HL-60 (cell line): ENCODE measurements around the gene EIF4G3.

Experiments
- POLR2AphosphoS5 ChIP-seq: IDR thresholded peaks from 2 replicates; pipeline ENCODE4 v1.6.1; 2012; ENCODE audit warnings: low read depth
- REST ChIP-seq: IDR thresholded peaks from 2 replicates; pipeline ENCODE4 v1.6.1; 2012; ENCODE audit warnings: low read depth; ENCODE audit not compliant: insufficient replicate concordance
- TF ChIP-seq, protein P1 (sequence below): IDR thresholded peaks from one replicate; pipeline ENCODE4 v1.5.1; 2011; ENCODE audit warnings: low read length, control low read depth, inconsistent platforms; ENCODE audit not compliant: insufficient read depth

DNA sequence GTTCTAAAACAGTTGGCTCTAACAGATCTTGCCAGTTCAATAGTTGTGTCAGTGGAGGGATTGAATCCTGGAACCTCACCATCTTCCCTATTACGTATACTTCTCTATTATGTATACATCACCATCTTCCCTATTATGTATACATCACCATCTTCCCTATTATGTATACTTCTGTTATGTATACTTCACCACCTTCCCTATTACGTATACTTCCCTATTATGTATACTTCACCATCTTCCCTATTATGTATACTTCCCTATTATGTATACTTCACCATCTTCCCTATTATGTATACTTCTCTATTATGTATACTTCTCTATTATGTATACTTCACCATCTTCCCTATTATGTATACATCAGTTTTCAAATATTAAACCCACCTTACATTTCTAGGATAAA lies 355.2 kb downstream of the EIF4G3 start:
- TF ChIP-seq, protein P1, sequence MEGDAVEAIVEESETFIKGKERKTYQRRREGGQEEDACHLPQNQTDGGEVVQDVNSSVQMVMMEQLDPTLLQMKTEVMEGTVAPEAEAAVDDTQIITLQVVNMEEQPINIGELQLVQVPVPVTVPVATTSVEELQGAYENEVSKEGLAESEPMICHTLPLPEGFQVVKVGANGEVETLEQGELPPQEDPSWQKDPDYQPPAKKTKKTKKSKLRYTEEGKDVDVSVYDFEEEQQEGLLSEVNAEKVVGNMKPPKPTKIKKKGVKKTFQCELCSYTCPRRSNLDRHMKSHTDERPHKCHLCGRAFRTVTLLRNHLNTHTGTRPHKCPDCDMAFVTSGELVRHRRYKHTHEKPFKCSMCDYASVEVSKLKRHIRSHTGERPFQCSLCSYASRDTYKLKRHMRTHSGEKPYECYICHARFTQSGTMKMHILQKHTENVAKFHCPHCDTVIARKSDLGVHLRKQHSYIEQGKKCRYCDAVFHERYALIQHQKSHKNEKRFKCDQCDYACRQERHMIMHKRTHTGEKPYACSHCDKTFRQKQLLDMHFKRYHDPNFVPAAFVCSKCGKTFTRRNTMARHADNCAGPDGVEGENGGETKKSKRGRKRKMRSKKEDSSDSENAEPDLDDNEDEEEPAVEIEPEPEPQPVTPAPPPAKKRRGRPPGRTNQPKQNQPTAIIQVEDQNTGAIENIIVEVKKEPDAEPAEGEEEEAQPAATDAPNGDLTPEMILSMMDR = no peak
- no peak for TF ChIP-seq POLR2AphosphoS5
- no peak for TF ChIP-seq REST
